WERI-Rb-1 (cell line): ENCODE data around the gene CPAMD8.

Experiments used
- DNase-seq: peaks from one replicate; pipeline ENCODE4 v3.0.0-alpha.2; 2020
- H3K27ac ChIP-seq: fragments of 250-450 bp; sonication (Bioruptor Pico); 2 replicates; pipeline ENCODE4 v1.5.1; 2020; ENCODE audit warnings: mild to moderate bottlenecking, moderate library complexity
- H3K27me3 ChIP-seq: fragments of 250-450 bp; sonication (Bioruptor Pico); 2 replicates; pipeline ENCODE4 v1.5.1; 2021; ENCODE audit warnings: mild to moderate bottlenecking, low read depth, moderate library complexity; ENCODE audit not compliant: insufficient read depth, severe bottlenecking
- H3K36me3 ChIP-seq: fragments of 250-450 bp; sonication (Bioruptor Pico); 2 replicates; pipeline ENCODE4 v1.5.1; 2020; ENCODE audit warnings: mild to moderate bottlenecking, moderate library complexity
- H3K4me3 ChIP-seq: 2 replicates; pipeline ENCODE4 v1.5.1; 2011; ENCODE audit warnings: low read depth, mild to moderate bottlenecking, control low read depth, low read length
- H3K9me3 ChIP-seq: fragments of 250-450 bp; sonication (Bioruptor Pico); 2 replicates; pipeline ENCODE4 v1.5.1; 2021; ENCODE audit warnings: mild to moderate bottlenecking, moderate library complexity; ENCODE audit not compliant: severe bottlenecking
- TF ChIP-seq, protein P1 (sequence below): IDR thresholded peaks from 2 replicates; pipeline ENCODE4 v1.5.1; 2011; ENCODE audit warnings: low read depth, mild to moderate bottlenecking, control low read depth, inconsistent platforms, low read length

The CPAMD8 gene

GRCh38 chr19:16957855-16958254, 68.8 kb downstream of the CPAMD8 start:
- DNase-seq: no peak
- TF ChIP-seq, protein P1, sequence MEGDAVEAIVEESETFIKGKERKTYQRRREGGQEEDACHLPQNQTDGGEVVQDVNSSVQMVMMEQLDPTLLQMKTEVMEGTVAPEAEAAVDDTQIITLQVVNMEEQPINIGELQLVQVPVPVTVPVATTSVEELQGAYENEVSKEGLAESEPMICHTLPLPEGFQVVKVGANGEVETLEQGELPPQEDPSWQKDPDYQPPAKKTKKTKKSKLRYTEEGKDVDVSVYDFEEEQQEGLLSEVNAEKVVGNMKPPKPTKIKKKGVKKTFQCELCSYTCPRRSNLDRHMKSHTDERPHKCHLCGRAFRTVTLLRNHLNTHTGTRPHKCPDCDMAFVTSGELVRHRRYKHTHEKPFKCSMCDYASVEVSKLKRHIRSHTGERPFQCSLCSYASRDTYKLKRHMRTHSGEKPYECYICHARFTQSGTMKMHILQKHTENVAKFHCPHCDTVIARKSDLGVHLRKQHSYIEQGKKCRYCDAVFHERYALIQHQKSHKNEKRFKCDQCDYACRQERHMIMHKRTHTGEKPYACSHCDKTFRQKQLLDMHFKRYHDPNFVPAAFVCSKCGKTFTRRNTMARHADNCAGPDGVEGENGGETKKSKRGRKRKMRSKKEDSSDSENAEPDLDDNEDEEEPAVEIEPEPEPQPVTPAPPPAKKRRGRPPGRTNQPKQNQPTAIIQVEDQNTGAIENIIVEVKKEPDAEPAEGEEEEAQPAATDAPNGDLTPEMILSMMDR: no peak
- no peak overlapping the region for H3K4me3 ChIP-seq
- H3K27ac ChIP-seq: no peak overlapping the region
- peaks cover 2% of the 10 kb centered on the region for H3K9me3 ChIP-seq
- H3K36me3 ChIP-seq: no peaks in the 10 kb centered on the region
- H3K27me3 ChIP-seq: no peaks in the 10 kb centered on the region

GRCh38 chr19:16957151-16957701, 69.4 kb downstream of the CPAMD8 start:
- Histone ChIP-seq H3K27me3 (no peaks in the 10 kb centered on the region), H3K9me3 (peaks cover 2% of the 10 kb centered on the region), H3K27ac (no peak overlapping the region), H3K36me3 (no peaks in the 10 kb centered on the region), H3K4me3 (no peak overlapping the region)
- no peak for DNase-seq
- TF ChIP-seq, protein P1: no peak

DNA sequence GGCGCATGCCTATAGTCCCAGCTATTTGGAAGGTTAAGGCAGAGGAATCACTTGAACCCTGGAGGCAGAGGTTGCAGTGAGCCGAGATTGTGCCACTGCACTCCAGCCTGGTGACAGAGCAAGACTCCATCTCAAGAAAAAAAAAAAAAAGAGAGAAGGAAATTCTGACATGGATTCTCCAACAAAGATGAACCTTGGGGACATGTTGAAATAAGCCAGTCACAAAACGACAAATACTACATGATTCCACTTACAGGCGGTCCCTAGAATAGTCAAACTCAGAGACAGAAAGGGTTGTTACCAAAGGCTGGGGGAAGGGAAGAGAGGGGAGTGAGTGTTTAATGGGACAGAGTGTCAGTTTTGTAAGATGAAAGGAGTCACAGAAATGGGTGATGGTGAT, 71.4 kb downstream of the CPAMD8 start:
- H3K4me3 ChIP-seq: no peak overlapping the region
- TF ChIP-seq, protein P1: no peak
- DNase-seq: no peak
- no peaks in the 10 kb centered on the region for H3K27me3 ChIP-seq
- no peaks in the 10 kb centered on the region for H3K9me3 ChIP-seq
- no peaks in the 10 kb centered on the region for H3K36me3 ChIP-seq
- H3K27ac ChIP-seq: no peak overlapping the region

DNA sequence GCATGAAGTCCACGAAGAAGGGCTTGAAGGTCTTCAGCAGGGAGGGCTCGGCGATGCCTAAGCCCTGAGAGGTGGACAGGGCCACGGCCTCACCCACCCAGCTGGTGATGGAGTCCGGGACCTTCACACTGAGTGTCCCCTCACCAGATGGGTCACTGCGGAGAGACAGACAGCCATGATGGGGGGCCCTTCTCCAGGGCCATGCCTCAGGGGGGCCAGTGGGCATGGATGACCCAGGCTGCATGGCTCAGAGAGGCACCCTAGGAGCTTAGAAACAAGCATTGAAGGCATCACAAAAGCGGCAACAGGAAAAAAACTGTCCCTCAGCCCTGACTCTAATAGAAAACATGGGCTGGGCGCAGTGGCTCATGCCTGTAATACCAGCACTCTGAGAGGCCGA, 74.6 kb downstream of the CPAMD8 start:
- Histone ChIP-seq H3K9me3 (no peaks in the 10 kb centered on the region), H3K4me3 (no peak overlapping the region), H3K36me3 (no peaks in the 10 kb centered on the region), H3K27me3 (no peaks in the 10 kb centered on the region), H3K27ac (no peak overlapping the region)
- no peak for DNase-seq
- TF ChIP-seq, protein P1: no peak

DNA sequence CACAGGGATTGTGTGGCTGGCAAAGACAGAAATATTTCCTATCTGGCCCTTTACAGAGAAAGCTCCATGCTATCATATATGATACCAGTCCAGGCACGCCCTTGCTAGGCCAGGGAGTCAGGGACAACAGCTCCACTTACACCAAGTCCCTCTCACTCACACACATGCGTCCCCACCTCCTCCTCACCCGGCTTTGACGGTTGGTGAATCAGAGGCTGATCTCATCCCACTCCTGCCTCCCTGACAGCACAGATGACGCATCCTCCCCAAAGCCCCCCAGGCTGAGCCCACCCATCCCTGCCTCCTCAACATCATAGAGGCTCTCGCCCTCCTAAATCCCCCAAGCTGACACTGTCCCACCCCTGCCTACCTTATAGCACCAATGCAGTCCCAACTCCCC, 75.1 kb downstream of the CPAMD8 start:
- TF ChIP-seq, protein P1: no peak
- Histone ChIP-seq H3K4me3 (no peak overlapping the region), H3K9me3 (no peaks in the 10 kb centered on the region), H3K27me3 (no peaks in the 10 kb centered on the region), H3K27ac (no peak overlapping the region), H3K36me3 (no peaks in the 10 kb centered on the region)
- no peak for DNase-seq

GRCh38 chr19:16949496-16950023, 77.0 kb downstream of the CPAMD8 start:
- H3K36me3 ChIP-seq: no peaks in the 10 kb centered on the region
- no peak overlapping the region for H3K4me3 ChIP-seq
- H3K27me3 ChIP-seq: no peaks in the 10 kb centered on the region
- TF ChIP-seq, protein P1: no peak
- H3K27ac ChIP-seq: no peak overlapping the region
- no peaks in the 10 kb centered on the region for H3K9me3 ChIP-seq
- no peak for DNase-seq
